Sciatic nerve (tissue), 2 donors: ENCODE data around the gene MAP3K10. TPM values are rescaled to one million over a fixed set of nuclear protein-coding genes. Genes with fewer than 3 reads are reported as not detected.
"Not testable (repeated sequence)": the region's sequence is repeated elsewhere in the genome, so short reads cannot be mapped to it uniquely, and the experiment has no call there.

Source experiments
- ATAC-seq: fragments of 200-7000 bp; cut with Tn5 transposase; one replicate; pipeline ENCODE4 v1.9.1; 2020; ENCODE audit warnings: mild to moderate bottlenecking, moderate library complexity
- DNase-seq: peaks from one replicate; pipeline ENCODE4 v3.0.0-alpha.2; 2020; ENCODE audit warnings: low spot score
- intact Hi-C: fragments of 100-400 bp; cut with DNase I; formaldehyde crosslinking; loops from one replicate; pipeline ENCODE4 v1.14.2; 2022
- total RNA-seq: library from RNA; stranded (reverse); fragmentation: NEBNext Ultra II Directional; extraction: Animal tissue kit (Norgen Biotek cat#: 25700); gene quantifications from one replicate; pipeline ENCODE4 v1.2.1, GENCODE V29; 2021
- donor health status: DM: no; HTN: no; CAD: no.
- donor health status: DM: no; HTN: no; CAD: no.

Gene MAP3K10
- total RNA-seq, 1 donor from 2014 or later: 19.8 TPM

DNA sequence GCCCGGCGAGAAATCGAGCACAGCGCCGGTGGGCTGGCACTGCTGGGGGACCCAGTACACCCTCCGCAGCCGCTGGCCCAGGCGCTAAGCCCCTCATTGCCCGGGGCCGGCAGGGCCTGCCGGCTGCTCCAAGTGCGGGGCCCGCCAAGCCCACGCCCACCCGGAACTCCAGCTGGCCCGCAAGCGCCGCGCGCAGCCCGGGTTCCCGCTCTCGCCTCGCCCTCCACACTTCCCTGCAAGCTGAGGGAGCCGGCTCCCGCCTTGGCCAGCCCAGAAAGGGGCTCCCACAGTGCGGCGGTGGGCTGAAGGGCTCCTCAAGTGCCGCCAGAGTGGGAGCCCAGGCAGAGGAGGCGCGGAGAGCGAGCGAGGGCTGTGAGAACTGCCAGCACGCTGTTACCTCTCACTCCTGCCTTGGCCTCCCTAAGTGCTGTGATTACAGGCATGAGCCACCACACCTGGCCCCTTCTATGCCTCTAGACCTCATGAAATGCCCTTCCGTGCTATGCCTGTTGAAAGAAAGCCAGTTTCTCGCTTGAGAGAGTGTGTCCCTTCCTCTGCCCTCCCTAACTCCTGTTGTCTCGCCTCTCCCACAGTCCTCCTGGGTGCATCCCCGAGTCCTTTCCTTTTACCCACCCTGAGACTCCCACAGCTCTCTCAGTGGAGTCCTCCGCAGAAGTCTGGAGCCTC lies 20.8 kb upstream of the MAP3K10 start:
- ATAC-seq, intact Hi-C loops: not testable (repeated sequence)

GRCh38 chr19:40171293-40171692 lies 19.9 kb upstream of the MAP3K10 start:
- DNase-seq, intact Hi-C loops, ATAC-seq: not testable (repeated sequence)

More for the DNA sequence above, 20.8 kb upstream of the MAP3K10 start:
- DNase-seq: not testable (repeated sequence)

GRCh38 chr19:40174092-40174491 lies 17.1 kb upstream of the MAP3K10 start:
- no peak for ATAC-seq
- no peak for DNase-seq
- intact Hi-C loops: no loop called here

DNA sequence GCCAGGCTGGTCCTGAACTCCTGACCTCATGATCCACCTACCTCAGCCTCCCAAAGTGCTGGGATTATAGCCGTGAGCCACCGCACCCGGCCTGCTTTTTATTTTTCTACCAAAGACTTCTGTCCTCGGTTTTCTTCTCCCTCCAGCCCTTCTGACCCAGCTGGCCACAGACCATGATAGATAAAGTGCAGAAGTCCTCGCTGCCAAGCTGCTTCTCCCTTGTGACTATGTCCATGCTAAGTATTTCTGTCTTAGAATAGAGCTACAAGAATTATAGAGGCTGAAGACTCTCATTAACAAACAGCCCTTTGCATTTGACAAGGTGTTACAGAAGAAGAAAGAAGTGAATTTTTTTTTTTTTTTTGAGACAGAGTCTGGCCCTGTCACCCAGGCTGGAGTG lies 15.4 kb upstream of the MAP3K10 start:
- DNase-seq (no peak), ATAC-seq (no peak)
- intact Hi-C loops: no loop called here

DNA sequence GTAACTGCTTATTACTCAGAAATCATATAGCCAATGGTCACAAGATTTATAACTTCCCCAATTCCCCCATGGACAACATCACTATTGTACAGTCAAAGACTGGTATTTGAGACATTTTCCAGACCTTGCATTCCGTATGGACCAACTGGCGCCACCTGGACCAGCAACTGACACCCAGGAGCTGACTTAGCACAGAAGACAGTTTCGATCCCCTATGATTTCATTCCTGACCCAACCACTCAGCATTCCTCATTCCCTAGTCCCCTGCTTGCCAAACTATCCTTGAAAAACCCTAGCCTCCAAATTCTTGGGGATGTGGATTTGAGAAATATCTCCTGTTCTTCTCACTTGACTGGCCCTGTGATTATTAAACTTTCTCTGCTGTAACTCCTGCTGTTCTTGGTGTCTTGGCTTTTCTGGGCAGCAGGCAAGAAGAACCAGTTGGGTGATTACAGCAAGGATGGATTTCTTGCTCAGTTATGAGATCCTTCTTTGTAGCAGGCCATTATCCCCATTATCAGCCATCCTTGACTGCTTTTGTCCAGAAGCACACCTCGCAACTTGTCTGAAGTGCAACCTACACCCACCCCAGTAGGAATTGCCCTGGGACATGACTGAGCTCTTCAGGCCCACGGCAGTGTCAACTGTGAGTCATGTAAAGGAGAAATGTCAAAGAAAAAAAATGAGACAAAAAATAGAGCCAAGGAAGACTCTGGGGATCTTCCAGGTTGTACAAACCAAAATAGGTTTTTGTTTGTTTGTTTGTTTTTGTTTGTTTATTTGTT lies 13.7 kb upstream of the MAP3K10 start:
- ATAC-seq (no peak), DNase-seq (no peak)

DNA sequence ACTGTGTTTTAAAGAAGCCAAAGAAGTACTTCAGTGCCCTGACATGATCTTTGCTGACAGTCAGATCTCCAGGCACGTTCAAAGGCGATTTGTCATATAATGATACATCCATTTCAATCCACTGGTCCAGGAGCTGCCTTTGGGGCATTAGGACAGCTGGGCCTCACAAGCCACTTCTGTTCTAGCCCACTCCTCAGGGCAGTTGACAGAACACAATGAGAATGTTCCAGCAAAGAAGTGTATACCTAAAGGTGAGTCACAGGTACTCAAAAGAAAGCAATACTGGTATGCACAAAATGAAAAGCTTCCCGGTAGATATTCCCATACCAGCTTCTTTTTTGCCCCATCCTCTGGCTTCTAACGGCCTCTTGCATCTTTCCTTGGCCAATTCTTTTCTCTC lies 12.5 kb upstream of the MAP3K10 start:
- intact Hi-C loops: no loop called here
- ATAC-seq (no peak), DNase-seq (no peak)

More for the DNA sequence above, 13.7 kb upstream of the MAP3K10 start:
- intact Hi-C loops: no loop called here

DNA sequence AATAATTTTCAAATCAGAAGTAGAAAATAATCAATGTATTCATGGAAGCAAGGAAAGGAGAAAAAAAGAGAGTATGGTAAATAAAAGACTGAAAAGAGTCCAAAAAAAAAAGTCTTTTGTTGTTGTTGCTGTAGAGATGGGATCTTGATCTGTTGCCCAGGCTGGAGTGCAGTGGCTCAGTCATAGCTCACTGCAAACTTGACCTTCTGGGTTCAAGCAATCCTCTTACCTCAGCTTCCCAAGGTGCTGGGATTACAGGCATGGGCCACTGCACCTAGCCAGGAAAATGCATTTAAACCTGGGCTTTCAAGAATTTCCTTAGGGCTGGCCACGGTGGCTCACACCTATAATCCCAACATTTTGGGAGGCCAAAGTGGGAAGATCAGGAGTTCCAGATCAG lies 7.0 kb upstream of the MAP3K10 start:
- intact Hi-C loops: no loop called here

GRCh38 chr19:40191836-40192646 lies 815 bp downstream of the MAP3K10 start:
- intact Hi-C loops: no loop called here
- peak; percentile 25 for ATAC-seq

More for the DNA sequence above, 7.0 kb upstream of the MAP3K10 start:
- no peak for ATAC-seq
- DNase-seq: no peak

DNA sequence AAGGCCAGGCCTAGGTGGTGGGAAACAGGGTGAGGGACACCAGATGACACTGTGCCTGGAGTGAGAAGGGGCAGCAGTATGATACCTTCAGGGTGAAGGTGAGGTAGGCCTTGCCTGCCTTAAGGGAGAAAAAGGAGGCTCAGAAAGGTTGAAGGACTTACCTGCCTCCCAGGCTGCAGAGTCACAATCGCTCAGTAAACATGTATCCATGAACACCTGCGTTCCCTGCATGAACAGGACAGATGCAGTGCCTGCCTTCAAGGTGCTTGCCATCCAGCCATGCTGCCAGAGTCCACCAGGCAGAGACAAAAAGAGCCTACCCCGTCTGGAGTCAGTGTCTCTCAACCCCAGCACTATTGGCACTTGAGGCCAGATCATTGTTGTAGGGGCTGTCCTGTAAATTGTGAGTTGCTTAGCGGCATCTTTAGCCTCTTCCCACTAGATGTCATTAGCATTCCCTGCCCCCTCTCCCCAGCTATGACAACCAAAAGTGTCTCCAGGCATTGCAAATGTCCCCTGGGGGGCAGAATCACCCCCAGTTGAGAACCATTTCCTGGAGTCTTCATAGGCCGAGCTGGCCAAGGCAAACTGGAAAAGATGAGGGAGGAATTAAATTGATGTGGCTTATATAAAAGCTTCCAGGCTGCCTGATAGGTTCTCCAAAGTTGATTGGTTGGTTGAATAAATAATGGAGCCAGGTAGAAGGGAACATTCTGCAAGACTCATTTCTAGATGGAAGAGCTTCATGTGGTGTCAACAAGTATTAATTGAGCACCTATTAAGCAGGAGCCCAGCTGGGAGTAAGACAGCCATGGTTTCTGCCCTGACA lies 1.7 kb downstream of the MAP3K10 start:
- DNase-seq (no peak), ATAC-seq (no peak)
- intact Hi-C loops: no loop called here

More at GRCh38 chr19:40191836-40192646, 815 bp downstream of the MAP3K10 start:
- DNase-seq: peak; percentile 62

DNA sequence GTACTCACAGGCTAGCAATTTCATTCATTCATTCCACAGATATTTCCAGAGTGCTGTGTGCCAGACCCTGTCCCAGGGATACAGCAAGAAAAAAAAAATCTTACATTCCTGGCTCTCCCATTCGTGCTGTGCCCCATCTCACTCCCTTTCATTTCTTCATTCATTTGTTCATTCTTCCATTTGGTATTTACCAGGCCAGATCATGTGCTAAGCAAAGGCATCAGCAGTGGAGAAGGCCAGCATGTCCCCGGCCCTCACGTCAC lies 2.3 kb downstream of the MAP3K10 start:
- ATAC-seq: no peak
- DNase-seq: no peak
- intact Hi-C loops: no loop called here

DNA sequence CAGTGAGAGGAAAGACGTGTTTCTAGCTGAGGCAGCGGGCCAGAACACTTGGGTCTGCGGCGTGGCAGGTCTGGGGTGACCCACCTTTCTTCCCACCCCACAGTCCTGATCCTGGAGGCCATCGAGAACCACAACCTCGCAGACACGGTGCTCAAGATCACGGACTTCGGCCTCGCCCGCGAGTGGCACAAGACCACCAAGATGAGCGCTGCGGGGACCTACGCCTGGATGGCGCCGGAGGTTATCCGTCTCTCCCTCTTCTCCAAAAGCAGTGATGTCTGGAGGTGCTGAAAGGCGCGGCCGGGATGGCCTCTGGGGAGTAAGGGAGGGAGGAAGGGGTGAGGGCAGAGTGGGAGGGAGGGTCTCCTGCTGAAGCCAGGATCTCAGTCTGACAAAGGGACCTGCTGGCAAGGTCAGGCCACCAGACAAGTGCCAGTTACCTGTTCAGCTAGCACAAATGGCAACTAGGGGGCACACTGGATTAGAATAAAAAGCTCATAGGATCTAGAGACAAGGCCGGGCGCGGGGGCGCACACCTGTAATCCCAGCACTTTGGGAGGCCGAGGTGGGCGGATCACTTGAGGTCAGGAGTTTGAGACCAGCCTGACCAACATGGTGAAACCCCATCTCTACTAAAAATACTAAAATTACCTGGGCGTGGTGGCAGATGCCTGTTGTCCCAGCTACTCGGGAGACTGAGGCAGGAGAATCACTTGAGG lies 7.2 kb downstream of the MAP3K10 start:
- ATAC-seq (no peak), DNase-seq (no peak)
- intact Hi-C loops: no loop called here

GRCh38 chr19:40200341-40201099 lies 9.3 kb downstream of the MAP3K10 start:
- no peak for DNase-seq
- intact Hi-C loops: no loop called here
- ATAC-seq: no peak

DNA sequence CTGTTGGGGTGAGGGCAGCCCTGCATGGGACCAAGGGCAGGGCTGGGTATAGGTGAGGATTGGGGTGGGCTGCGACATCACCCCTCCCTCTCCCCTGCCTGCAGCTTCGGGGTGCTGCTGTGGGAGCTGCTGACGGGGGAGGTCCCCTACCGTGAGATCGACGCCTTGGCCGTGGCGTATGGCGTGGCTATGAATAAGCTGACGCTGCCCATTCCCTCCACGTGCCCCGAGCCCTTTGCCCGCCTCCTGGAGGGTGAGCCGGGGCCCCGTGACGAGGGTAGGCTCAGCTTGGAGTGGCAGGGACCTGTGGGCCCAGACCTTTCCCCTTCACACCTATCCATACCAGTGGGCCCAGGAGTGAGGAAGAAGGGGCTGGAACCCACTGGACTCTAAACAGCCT lies 13.2 kb downstream of the MAP3K10 start:
- DNase-seq: no peak
- intact Hi-C loops: no loop called here
- no peak for ATAC-seq

- intact Hi-C loops: no loop called here
- ATAC-seq (no peak), DNase-seq (no peak)
Measured at GRCh38 chr19:40205760-40206159, 14.5 kb downstream of the MAP3K10 start.

GRCh38 chr19:40208602-40209001 lies 17.4 kb downstream of the MAP3K10 start:
- no peak for ATAC-seq
- intact Hi-C loops: no loop called here
- DNase-seq: no peak

- no peak for DNase-seq
- intact Hi-C loops: no loop called here
- ATAC-seq: no peak
Measured at GRCh38 chr19:40210889-40211288, 19.7 kb downstream of the MAP3K10 start.

DNA sequence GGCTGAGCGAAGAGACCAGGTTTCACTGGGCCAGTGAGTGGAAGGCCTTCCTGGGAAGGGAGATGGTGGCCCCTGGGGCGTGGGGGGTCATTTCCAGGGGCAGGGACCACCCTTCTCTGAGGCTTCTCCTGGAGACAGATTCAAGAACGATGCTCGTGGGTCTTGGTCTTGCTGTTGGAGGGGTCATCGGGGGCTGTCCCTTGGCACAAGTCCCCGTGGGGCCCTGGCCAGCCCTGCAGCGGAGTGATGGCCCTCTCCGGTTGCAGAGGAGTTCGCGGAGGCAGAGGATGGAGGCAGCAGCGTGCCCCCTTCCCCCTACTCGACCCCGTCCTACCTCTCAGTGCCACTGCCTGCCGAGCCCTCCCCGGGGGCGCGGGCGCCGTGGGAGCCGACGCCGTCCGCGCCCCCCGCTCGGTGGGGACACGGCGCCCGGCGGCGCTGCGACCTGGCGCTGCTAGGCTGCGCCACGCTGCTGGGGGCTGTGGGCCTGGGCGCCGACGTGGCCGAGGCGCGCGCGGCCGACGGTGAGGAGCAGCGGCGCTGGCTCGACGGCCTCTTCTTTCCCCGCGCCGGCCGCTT lies 22.1 kb downstream of the MAP3K10 start:
- ATAC-seq: no peak
- intact Hi-C loops: no loop called here
- DNase-seq: no peak
